ENCODE data around the gene TRIM51G.
"Not testable (repeated sequence)": the region's sequence is repeated elsewhere in the genome, so short reads cannot be mapped to it uniquely, and the experiment has no call there.

Gene TRIM51G, protein sequence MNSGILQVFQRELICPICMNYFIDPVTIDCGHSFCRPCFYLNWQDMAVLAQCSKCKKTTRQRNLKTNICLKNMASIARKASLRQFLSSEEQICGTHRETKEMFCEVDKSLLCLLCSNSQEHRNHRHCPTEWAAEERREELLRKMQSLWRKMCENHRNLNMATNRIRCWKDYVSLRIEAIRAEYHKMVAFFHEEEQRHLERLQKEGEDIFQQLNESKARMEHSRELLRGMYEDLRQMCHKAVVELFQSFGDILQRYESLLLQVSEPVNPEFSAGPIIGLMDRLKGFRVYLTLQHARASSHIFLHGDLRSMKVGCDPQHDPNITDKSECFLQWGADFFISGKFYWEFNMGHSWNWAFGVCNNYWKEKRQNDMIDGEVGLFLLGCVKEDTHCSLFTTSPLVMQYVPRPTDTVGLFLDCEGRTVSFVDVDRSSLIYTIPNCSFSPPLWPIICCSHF

DNA sequence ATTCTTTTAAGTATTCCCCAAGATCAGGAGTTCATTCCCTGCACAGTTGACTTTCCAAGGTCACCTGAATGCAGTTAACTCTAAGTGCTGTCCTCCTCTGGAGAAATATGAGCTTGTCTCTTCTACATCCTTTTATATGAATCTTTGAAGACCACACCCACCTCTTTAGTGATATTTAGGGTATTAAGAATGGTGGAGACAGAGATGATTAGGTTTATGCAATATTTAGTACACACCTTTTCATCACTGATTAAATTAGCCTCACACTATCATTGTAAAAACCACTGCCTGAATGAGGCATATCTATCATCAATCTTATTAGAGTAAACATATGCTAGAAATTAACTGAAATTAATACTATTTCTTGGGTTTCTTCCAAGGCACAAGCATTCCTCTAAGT lies at the start of gene TRIM51G:
TSS of gene TRIM51G (minus strand) at position 101 of the 400 bp plus-strand sequence. CDS start 2,190 bp downstream, outside the sequence.
- not testable (repeated sequence) for DNase-seq

DNA sequence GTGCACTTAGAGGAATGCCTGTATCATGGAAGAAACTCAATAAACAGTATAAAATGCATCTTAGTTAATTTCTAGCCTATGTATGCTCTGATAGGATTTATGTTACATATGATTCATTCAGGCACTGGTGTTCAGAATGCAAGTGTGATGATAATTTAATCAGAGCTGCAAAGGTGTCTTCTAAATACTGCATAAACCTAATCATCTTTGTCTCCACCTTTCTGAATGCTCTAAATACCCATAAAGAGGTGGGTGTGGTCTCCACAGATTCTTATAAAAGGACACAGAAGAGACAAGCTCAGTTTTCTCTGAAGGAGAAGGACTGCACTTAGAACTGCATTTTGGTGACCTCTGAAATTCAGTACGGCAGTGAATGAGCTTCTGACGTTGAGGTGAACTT lies 44.8 kb upstream of the TRIM51G start, which contains the start of gene TRIM49B:
TSS of gene TRIM49B (plus strand) at position 301 of the 400 bp plus-strand sequence. CDS start 2,777 bp downstream, outside the sequence.
- DNase-seq, result not testable (repeated sequence)

DNA sequence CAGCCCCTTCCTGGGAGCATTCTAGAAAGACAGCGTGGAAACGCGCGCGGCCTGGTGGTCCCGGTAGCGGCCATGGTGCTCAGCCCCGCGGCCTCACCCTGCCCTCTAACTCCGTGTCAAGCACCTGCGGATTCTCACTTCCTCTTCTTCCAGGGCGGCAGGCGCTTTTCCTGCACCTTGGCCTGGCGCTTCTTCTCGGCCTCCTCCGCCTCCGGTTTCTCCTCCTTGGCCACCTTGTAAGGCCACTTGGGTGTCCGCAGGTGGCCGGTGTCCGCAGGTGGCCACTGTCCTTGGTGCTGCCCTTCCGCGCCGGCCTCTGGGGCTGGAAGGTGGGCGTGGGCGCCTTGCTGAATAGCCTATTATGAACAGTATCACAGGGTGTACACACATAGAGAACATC lies 15.1 kb downstream of the TRIM51G start:
- DNase-seq, result not testable (repeated sequence)

DNA sequence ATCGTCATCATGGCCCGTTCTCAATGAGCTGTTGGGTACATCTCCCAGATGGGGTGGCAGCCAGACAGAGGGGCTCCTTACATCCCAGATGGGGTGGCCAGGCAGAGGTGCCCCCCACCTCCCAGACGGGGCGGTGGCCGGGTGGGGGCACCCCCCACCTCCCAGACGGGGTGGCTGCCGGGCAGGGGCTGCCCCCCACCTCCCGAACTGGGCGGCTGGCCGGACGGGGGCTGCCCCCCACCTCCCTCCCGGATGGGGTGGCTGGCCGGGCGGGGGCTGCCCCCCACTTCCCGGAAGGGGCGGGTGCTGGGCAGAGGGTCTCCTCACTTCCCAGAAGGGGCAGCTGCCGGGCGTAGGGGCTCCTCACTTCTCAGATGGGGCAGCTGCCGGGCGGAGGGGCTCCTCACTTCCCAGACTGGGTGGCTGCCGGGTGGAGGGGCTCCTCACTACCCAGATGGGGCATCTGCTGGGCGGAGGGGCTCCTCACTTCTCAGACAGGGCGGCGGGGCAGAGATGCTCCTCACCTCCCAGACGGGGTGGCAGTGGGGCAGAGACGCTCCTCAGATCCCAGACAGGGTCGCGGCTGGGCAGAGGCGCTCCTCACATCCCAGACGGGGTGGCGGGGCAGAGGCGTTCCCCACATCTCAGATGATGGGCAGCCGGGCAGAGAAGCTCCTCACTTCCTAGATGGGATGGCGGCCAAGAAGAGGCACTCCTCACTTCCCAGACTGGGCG lies 28.2 kb downstream of the TRIM51G start:
- DNase-seq, result not testable (repeated sequence)

DNA sequence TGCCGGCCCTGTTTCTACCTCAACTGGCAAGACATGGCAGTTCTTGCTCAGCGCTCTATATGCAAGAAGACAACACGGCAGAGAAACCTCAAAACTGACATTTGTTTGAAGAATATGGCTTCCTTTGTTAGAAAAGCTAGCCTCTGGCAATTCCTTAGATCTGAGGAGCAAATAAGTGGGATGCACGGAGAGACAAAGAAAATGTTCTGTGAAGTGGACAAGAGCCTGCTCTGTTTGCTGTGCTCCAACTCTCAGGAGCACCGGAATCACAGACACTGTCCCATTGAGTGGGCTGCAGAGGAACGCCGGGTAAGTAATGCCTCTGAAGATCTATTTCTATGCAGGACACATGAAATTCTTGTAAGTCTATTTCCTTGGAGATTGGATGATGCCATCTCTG lies 37.9 kb downstream of the TRIM51G start:
- not testable (repeated sequence) for DNase-seq
